H1 (cell line): ENCODE results near the gene KCNH6. TPM values are rescaled to one million over a fixed set of nuclear protein-coding genes. Genes with fewer than 3 reads are reported as not detected.

Source experiments
- CTCF ChIA-PET: fragments of 300-600 bp; sonication (Branson Sonifier 250); formaldehyde crosslinking; loops from one replicate; lab custom pipeline; 2021; ENCODE audit not compliant: partially characterized antibody; lab: Charles Lee
- POLR2A ChIA-PET: fragments of 300-600 bp; sonication (Branson Sonifier 250); formaldehyde crosslinking; loops from one replicate; lab custom pipeline; 2021; ENCODE audit warnings: inconsistent platforms; ENCODE audit not compliant: partially characterized antibody; lab: Charles Lee
- DNase-seq, 2 experiments: peaks; one replicate each; pipeline versions ENCODE4 v3.0.0 to v3.0.0-alpha.2; 2010 to 2022; ENCODE audit warnings: low spot score in 2 of 2, low read depth in 1 of 2, mixed read lengths in 1 of 2
- FAIRE-seq: peaks from 2 replicates; lab custom pipeline; 2011; peaks lifted over from hg19 to GRCh38; lab: Jason Lieb, UNC
- H2AFZ ChIP-seq: 2 replicates; pipeline ENCODE4 v1.8.1; 2012; ENCODE audit warnings: low read length, inconsistent platforms
- H2AK5ac ChIP-seq: 2 replicates; pipeline ENCODE4 v1.6.1; 2013; ENCODE audit warnings: low read depth, low read length
- H2BK120ac ChIP-seq: replicated peaks from 2 replicates; pipeline ENCODE3; 2013; ENCODE audit warnings: low read depth, low read length, inconsistent platforms
- H2BK12ac ChIP-seq: 2 replicates; pipeline ENCODE4 v1.6.1; 2013; ENCODE audit warnings: low read depth, low read length
- H2BK15ac ChIP-seq: 2 replicates; pipeline ENCODE4 v1.6.1; 2013; ENCODE audit warnings: low read length
- H2BK20ac ChIP-seq: 2 replicates; pipeline ENCODE4 v1.6.1; 2013; ENCODE audit warnings: low read length
- H2BK5ac ChIP-seq: 2 replicates; pipeline ENCODE4 v1.6.1; 2013; ENCODE audit warnings: low read depth, low read length
- H3K14ac ChIP-seq: 2 replicates; pipeline ENCODE4 v1.6.1; 2013; ENCODE audit warnings: inconsistent platforms; ENCODE audit not compliant: insufficient read length
- H3K18ac ChIP-seq: 2 replicates; pipeline ENCODE4 v1.6.1; 2013; ENCODE audit warnings: low read length; ENCODE audit errors: extremely low read depth
- H3K23ac ChIP-seq: 2 replicates; pipeline ENCODE4 v1.6.1; 2013; ENCODE audit warnings: inconsistent platforms; ENCODE audit not compliant: insufficient read length
- H3K23me2 ChIP-seq: 2 replicates; pipeline ENCODE4 v1.6.1; 2013; ENCODE audit warnings: low read depth, low read length
- H3K27ac ChIP-seq: 2 replicates; pipeline ENCODE4 v1.6.1; 2011; ENCODE audit warnings: low read depth, low read length, inconsistent platforms
- H3K27me3 ChIP-seq, 4 experiments: replicated peaks in 1 of 4; 1 replicate in 1 of 4; 2 replicates in 3 of 4; pipeline versions ENCODE4 v1.6.1 to v1.8.1; 2011 to 2013; ENCODE audit warnings: low read length in 3 of 4, mild to moderate bottlenecking in 3 of 4, inconsistent platforms in 2 of 4, mixed read lengths in 2 of 4, moderate library complexity in 1 of 4; ENCODE audit not compliant: control insufficient read depth in 3 of 4, insufficient read depth in 3 of 4; ENCODE audit errors: extremely low read depth in 1 of 4
- H3K36me3 ChIP-seq, 4 experiments: 2 replicates each; pipeline versions ENCODE4 v1.6.1 to v1.8.1; 2011 to 2013; ENCODE audit warnings: mild to moderate bottlenecking in 4 of 4, low read length in 3 of 4, moderate library complexity in 2 of 4, control low read depth in 1 of 4, inconsistent platforms in 1 of 4; ENCODE audit not compliant: insufficient read depth in 4 of 4, control insufficient read depth in 2 of 4
- H3K4ac ChIP-seq: replicated peaks from 2 replicates; pipeline ENCODE3; 2013; ENCODE audit warnings: low read length, low read depth, mixed read lengths, inconsistent platforms; ENCODE audit not compliant: insufficient read length
- H3K4me1 ChIP-seq, 4 experiments: replicated peaks in 1 of 4; 1 replicate in 1 of 4; 2 replicates in 3 of 4; pipeline versions ENCODE4 v1.6.1 to v1.8.1; 2011 to 2013; ENCODE audit warnings: low read length in 3 of 4, inconsistent platforms in 2 of 4, mixed read lengths in 1 of 4; ENCODE audit not compliant: insufficient read depth in 4 of 4, control insufficient read depth in 3 of 4
- H3K4me2 ChIP-seq, 2 experiments: 2 replicates each; pipeline versions ENCODE4 v1.6.1 to v1.8.1; 2011 to 2013; ENCODE audit warnings: low read depth in 2 of 2, low read length in 2 of 2, control low read depth in 1 of 2, inconsistent platforms in 1 of 2, mild to moderate bottlenecking in 1 of 2; ENCODE audit not compliant: insufficient read depth in 1 of 2
- H3K4me3 ChIP-seq, 4 experiments: fragments of 200-600, 300-600 bp in 1 of 4; sonication (generic), shearing (Covaris generic), sonication (Bioruptor Twin) in 1 of 4; 2 replicates each; pipeline versions ENCODE4 v1.5.1 to v1.8.1; 2011 to 2016; ENCODE audit warnings: low read length in 4 of 4, low read depth in 3 of 4, control low read depth in 2 of 4, inconsistent platforms in 2 of 4, mild to moderate bottlenecking in 2 of 4, mixed read lengths in 1 of 4, moderate library complexity in 1 of 4; ENCODE audit not compliant: insufficient read depth in 2 of 4; ENCODE audit errors: extremely low read depth in 1 of 4
- H3K56ac ChIP-seq: replicated peaks from 2 replicates; pipeline ENCODE3; 2013; ENCODE audit warnings: low read depth, mild to moderate bottlenecking, mixed read lengths, low read length, inconsistent platforms; ENCODE audit not compliant: insufficient read length
- H3K79me1 ChIP-seq: 2 replicates; pipeline ENCODE4 v1.6.1; 2013; ENCODE audit warnings: low read depth, low read length, control low read depth
- H3K79me2 ChIP-seq, 2 experiments: 2 replicates each; pipeline versions ENCODE4 v1.6.1 to v1.8.1; 2012 to 2013; ENCODE audit warnings: low read length in 2 of 2, mild to moderate bottlenecking in 2 of 2, inconsistent platforms in 1 of 2; ENCODE audit not compliant: insufficient read depth in 2 of 2, control insufficient read depth in 1 of 2
- H3K9ac ChIP-seq, 4 experiments: replicated peaks in 1 of 4; 1 replicate in 1 of 4; 2 replicates in 3 of 4; pipeline versions ENCODE4 v1.6.1 to v1.8.1; 2011 to 2013; ENCODE audit warnings: low read depth in 3 of 4, low read length in 3 of 4, control low read depth in 2 of 4, mild to moderate bottlenecking in 2 of 4, moderate library complexity in 2 of 4, inconsistent platforms in 1 of 4; ENCODE audit errors: extremely low read depth in 1 of 4
- H3K9me3 ChIP-seq, 2 experiments: 2 replicates each; pipeline versions ENCODE4 v1.6.1 to v1.8.1; 2012 to 2013; ENCODE audit warnings: mild to moderate bottlenecking in 2 of 2, moderate library complexity in 2 of 2, control low read depth in 1 of 2, inconsistent platforms in 1 of 2, low read depth in 1 of 2, low read length in 1 of 2, mixed read lengths in 1 of 2; ENCODE audit not compliant: insufficient read depth in 2 of 2
- H4K20me1 ChIP-seq, 2 experiments: replicated peaks in 1 of 2; 2 replicates each; pipeline versions ENCODE3 to v1.8.1; 2011 to 2013; ENCODE audit warnings: inconsistent platforms in 2 of 2, low read length in 2 of 2, mild to moderate bottlenecking in 1 of 2; ENCODE audit not compliant: insufficient read depth in 2 of 2, control insufficient read depth in 1 of 2
- H4K5ac ChIP-seq: 2 replicates; pipeline ENCODE4 v1.6.1; 2013; ENCODE audit warnings: low read length, low read depth, mixed read lengths, inconsistent platforms; ENCODE audit not compliant: insufficient read length
- H4K8ac ChIP-seq: 2 replicates; pipeline ENCODE4 v1.8.0; 2013; ENCODE audit warnings: mild to moderate bottlenecking, moderate library complexity, low read length, inconsistent platforms; ENCODE audit not compliant: insufficient read depth; ENCODE audit errors: extremely low read depth
- H4K91ac ChIP-seq: replicated peaks from 2 replicates; pipeline ENCODE3; 2013; ENCODE audit warnings: low read length, mixed read lengths, inconsistent platforms; ENCODE audit not compliant: insufficient read length
- WGBS, 2 experiments: shearing (Covaris generic) in 1 of 2; methylation state at CpG; one replicate each; pipeline versions ENCODE4 v1.1.6 to v1.1.7; 2013 to 2015; ENCODE audit warnings: low lambda C conversion rate in 2 of 2, mixed read lengths in 2 of 2, inconsistent platforms in 1 of 2, low coverage in 1 of 2, missing lambda C conversion rate in 1 of 2; ENCODE audit not compliant: insufficient replicate concordance in 2 of 2, insufficient coverage in 1 of 2, insufficient read length in 1 of 2; ENCODE audit errors: extremely low coverage in 1 of 2, missing lambda C conversion rate in 1 of 2; 5-methylcytosine and 5-hydroxymethylcytosine counted together
- polyA plus RNA-seq, 7 experiments: library from polyadenylated mRNA; depleted of rRNA in 3 of 7; stranded (reverse) in 5 of 7; unstranded in 2 of 7; fragments of >200 nt in 5 of 7; fragments of 200-250 nt in 2 of 7; gene quantifications; 1 replicate in 5 of 7; 2 replicates in 1 of 7; 4 replicates in 1 of 7; pipeline versions ENCODE4 v1.2.1 to v1.2.3, GENCODE V29; 2011 to 2013; ENCODE audit warnings: missing spikeins in 2 of 7, mixed read lengths in 2 of 7
- total RNA-seq: library from RNA; stranded (reverse); fragmentation: NEBNext Ultra II Directional; extraction: Animal tissue kit (Norgen Biotek cat#: 25700); gene quantifications from 2 replicates; pipeline ENCODE4 v1.2.1, GENCODE V29; 2021

The KCNH6 gene
- total and polyA plus RNA-seq, 2 of the 8 experiments (the other 6 are each of a cell fraction or from before 2014, with no cell fraction given) = 1.8 to 3.6 TPM

DNA sequence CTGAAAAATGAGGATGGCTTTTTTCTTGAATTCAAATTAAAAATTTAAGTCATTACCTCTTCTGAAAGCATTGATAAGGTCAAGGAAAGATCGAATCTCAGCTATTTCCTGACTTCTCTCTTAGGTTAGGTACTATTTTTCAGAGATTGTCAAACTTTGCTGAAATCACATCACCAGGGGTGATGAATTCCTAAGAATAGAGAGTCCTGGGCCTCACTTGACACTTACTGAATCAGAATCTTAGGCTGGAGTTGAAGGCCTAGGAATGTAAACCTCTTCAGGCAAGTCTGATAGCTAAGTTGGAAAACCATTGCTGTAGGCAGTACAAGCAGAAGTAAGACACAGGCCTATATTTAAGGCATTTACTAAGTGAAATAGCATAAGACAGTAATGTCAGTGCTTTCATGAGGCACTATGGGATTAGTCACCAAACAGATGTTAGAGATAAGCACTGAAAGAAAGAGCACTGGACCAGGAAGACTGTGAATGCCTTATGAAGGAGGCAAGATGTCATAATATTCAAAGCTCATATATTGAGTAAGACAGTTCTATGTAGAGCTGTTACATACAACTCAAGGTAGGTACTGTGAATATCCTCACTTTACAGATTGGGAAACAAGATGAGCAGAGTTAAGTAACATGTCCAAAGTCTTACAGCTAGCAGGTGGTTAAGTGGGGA lies 48.6 kb downstream of the KCNH6 start:
- no peak overlapping the region for H2BK5ac ChIP-seq
- no peak overlapping the region for H4K8ac ChIP-seq
- POLR2A ChIA-PET = interaction anchor here (1.1 kb wide), 1 partner anchor 85 kb away, joined by 3 read pairs; no protein-coding TSS in a partner anchor
- CTCF ChIA-PET = interaction anchor here (0.7 to 6.2 kb wide), 15 partner anchors 8 to 146 kb away, joined by 3 to 27 read pairs (median 5); no protein-coding TSS in a partner anchor
- no peak overlapping the region for H2BK15ac ChIP-seq
- no peak overlapping the region for H3K4ac ChIP-seq
- H3K27ac ChIP-seq = no peak overlapping the region
- peaks cover 3% of the 10 kb centered on the region for H3K79me1 ChIP-seq
- H4K91ac ChIP-seq = no peak overlapping the region
- FAIRE-seq (no peak), DNase-seq (no peak)
- no peak overlapping the region for H3K56ac ChIP-seq
- no peak overlapping the region for H3K9ac ChIP-seq
- H2BK12ac ChIP-seq = no peak overlapping the region
- H3K4me3 ChIP-seq = no peak overlapping the region
- H2BK120ac ChIP-seq = no peak overlapping the region
- 94% methylated on average over 1 of the region's 1 CpG; no CpG with 5 or more reads in 1 of the 2 experiments for WGBS, 2 experiments
- H2BK20ac ChIP-seq = no peak overlapping the region
- H3K9me3 ChIP-seq = no peaks in the 10 kb centered on the region
- H3K14ac ChIP-seq = no peak overlapping the region
- H3K79me2 ChIP-seq = peaks cover 0 to 63% of the 10 kb centered on the region in 2 experiments; a peak in 2 of 4 replicates
- no peak overlapping the region for H3K18ac ChIP-seq
- H4K5ac ChIP-seq = no peak overlapping the region
- H3K23me2 ChIP-seq = no peaks in the 10 kb centered on the region; the same call in 1 of the 2 replicates
- H3K36me3 ChIP-seq = no peaks in the 10 kb centered on the region
- no peaks in the 10 kb centered on the region; a peak in 1 of 7 replicates for H3K4me1 ChIP-seq
- no peaks in the 10 kb centered on the region for H3K27me3 ChIP-seq
- H3K23ac ChIP-seq = no peak overlapping the region
- H2AFZ ChIP-seq = no peak overlapping the region
- H3K4me2 ChIP-seq = no peak overlapping the region
- H2AK5ac ChIP-seq = no peak overlapping the region
- H4K20me1 ChIP-seq = peaks cover 5 to 11% of the 10 kb centered on the region in 2 experiments
